ENCODE data around the gene DYNC1I1.

Gene DYNC1I1

GRCh38 chr7:95863623-95864022, 91.3 kb downstream of the DYNC1I1 start:
- DNase-seq: no peak

GRCh38 chr7:95865716-95866371, 93.5 kb downstream of the DYNC1I1 start:
- DNase-seq: no peak

- peak; percentile 47 for DNase-seq
These were observed 95.0 kb downstream of the DYNC1I1 start for GRCh38 chr7:95867309-95867708.

- DNase-seq: peak; percentile 78
These were observed 98.9 kb downstream of the DYNC1I1 start for GRCh38 chr7:95871075-95871848.

- no peak for DNase-seq
These were observed 99.5 kb downstream of the DYNC1I1 start for GRCh38 chr7:95871896-95872295.

GRCh38 chr7:95874129-95874528, 101.8 kb downstream of the DYNC1I1 start:
- no peak for DNase-seq

- no peak for DNase-seq
These were observed 102.3 kb downstream of the DYNC1I1 start for GRCh38 chr7:95874541-95875265.

- no peak for DNase-seq
These were observed 103.2 kb downstream of the DYNC1I1 start for GRCh38 chr7:95875519-95875918.

- no peak for DNase-seq
These were observed 106.3 kb downstream of the DYNC1I1 start for GRCh38 chr7:95878677-95879076.

- DNase-seq: no peak
These were observed 109.2 kb downstream of the DYNC1I1 start for GRCh38 chr7:95881597-95881996.

GRCh38 chr7:95883217-95883616, 110.9 kb downstream of the DYNC1I1 start:
- DNase-seq: no peak

- peak; percentile 73 for DNase-seq
These were observed 114.2 kb downstream of the DYNC1I1 start for GRCh38 chr7:95886501-95887090.

GRCh38 chr7:95893484-95893883, 121.1 kb downstream of the DYNC1I1 start:
- DNase-seq: no peak

GRCh38 chr7:95897557-95898251, 125.3 kb downstream of the DYNC1I1 start:
- DNase-seq: peak; percentile 92

GRCh38 chr7:95899919-95900513, 127.7 kb downstream of the DYNC1I1 start:
- no peak for DNase-seq

GRCh38 chr7:95901006-95901405, 128.7 kb downstream of the DYNC1I1 start:
- DNase-seq: peak; percentile 28

- DNase-seq: no peak
These were observed 131.7 kb downstream of the DYNC1I1 start for GRCh38 chr7:95904099-95904498.

GRCh38 chr7:95905167-95905566, 132.8 kb downstream of the DYNC1I1 start:
- DNase-seq: no peak

GRCh38 chr7:95906851-95907250, 134.5 kb downstream of the DYNC1I1 start:
- peak; percentile 10 for DNase-seq

- DNase-seq: no peak
These were observed 135.0 kb downstream of the DYNC1I1 start for GRCh38 chr7:95907337-95907736.

- DNase-seq: no peak
These were observed 136.1 kb downstream of the DYNC1I1 start for GRCh38 chr7:95908499-95908898.

- DNase-seq: no peak
These were observed 138.0 kb downstream of the DYNC1I1 start for GRCh38 chr7:95910341-95910740.
